Measurements from ENCODE around the gene LRRC71. TPM values are rescaled to one million over a fixed set of nuclear protein-coding genes. Genes with fewer than 3 reads are reported as not detected.

LRRC71 gene
- total RNA-seq, 3 donors from 2014 or later = not detected

DNA sequence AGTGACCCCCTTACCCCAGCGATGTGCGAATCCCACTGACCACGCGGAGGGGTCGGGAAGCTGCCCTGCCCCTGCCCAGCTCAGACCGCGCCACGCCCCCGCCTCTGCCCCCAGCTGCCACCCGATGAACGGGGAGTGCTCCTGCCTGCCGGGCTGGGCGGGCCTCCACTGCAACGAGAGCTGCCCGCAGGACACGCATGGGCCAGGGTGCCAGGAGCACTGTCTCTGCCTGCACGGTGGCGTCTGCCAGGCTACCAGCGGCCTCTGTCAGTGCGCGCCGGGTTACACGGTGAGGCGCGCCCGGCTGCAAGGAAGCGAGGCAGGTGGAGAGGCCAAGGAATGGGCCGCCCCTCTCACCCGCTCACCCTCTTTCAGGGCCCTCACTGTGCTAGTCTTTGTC, 11.9 kb upstream of the LRRC71 start:
- H3K9me3 Mint-ChIP-seq = no peaks in the 10 kb centered on the region
- no peaks in the 10 kb centered on the region for H3K4me1 Mint-ChIP-seq (ENCODE audit: low read depth)
- no peak overlapping the region for H3K4me3 Mint-ChIP-seq
- peaks cover 16% of the 10 kb centered on the region for H3K27me3 Mint-ChIP-seq (ENCODE audit: low read depth)
- H3K36me3 Mint-ChIP-seq (ENCODE audit: insufficient read depth) = no peaks in the 10 kb centered on the region
- no peak for DNase-seq
- no peak for ATAC-seq

DNA sequence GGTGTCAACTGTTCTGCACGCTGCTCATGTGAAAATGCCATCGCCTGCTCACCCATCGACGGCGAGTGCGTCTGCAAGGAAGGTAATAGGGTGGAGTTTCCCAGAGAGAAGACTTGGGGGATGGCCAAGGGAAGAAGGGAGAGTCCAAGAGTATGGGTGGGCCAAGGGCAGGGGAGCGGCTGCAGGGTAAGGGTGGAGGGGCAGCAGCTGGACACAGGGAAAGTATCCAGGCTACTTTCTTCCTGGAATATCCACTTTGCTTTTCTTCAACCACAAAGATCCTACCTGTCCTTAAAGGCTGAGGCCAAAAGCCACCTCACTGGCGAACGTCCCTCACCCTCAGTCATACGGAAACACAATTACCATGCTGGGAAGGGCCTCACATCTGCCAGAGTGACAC, 11.5 kb upstream of the LRRC71 start:
- DNase-seq (no peak), ATAC-seq (no peak)
- no peaks in the 10 kb centered on the region for H3K9me3 Mint-ChIP-seq
- H3K4me3 Mint-ChIP-seq = no peak overlapping the region
- H3K36me3 Mint-ChIP-seq (ENCODE audit: insufficient read depth) = no peaks in the 10 kb centered on the region
- H3K4me1 Mint-ChIP-seq (ENCODE audit: low read depth) = no peaks in the 10 kb centered on the region
- H3K27me3 Mint-ChIP-seq (ENCODE audit: low read depth) = peaks cover 19% of the 10 kb centered on the region

GRCh38 chr1:156909671-156910070, 10.8 kb upstream of the LRRC71 start:
- Mint-ChIP-seq H3K27me3 (ENCODE audit: low read depth) (peaks cover 22% of the 10 kb centered on the region), H3K4me1 (ENCODE audit: low read depth) (no peaks in the 10 kb centered on the region), H3K4me3 (no peak overlapping the region), H3K36me3 (ENCODE audit: insufficient read depth) (no peaks in the 10 kb centered on the region), H3K9me3 (no peaks in the 10 kb centered on the region)
- ATAC-seq (no peak), DNase-seq (no peak)

- ATAC-seq (peak; percentile 54 to 69), DNase-seq (peak; percentile 51)
- no peak overlapping the region for H3K4me3 Mint-ChIP-seq
- no peaks in the 10 kb centered on the region for H3K36me3 Mint-ChIP-seq (ENCODE audit: insufficient read depth)
- no peaks in the 10 kb centered on the region for H3K9me3 Mint-ChIP-seq
- H3K27me3 Mint-ChIP-seq (ENCODE audit: low read depth) = peaks cover 27% of the 10 kb centered on the region
- no peaks in the 10 kb centered on the region for H3K4me1 Mint-ChIP-seq (ENCODE audit: low read depth)
Observed at GRCh38 chr1:156910309-156910782, 10.1 kb upstream of the LRRC71 start.

DNA sequence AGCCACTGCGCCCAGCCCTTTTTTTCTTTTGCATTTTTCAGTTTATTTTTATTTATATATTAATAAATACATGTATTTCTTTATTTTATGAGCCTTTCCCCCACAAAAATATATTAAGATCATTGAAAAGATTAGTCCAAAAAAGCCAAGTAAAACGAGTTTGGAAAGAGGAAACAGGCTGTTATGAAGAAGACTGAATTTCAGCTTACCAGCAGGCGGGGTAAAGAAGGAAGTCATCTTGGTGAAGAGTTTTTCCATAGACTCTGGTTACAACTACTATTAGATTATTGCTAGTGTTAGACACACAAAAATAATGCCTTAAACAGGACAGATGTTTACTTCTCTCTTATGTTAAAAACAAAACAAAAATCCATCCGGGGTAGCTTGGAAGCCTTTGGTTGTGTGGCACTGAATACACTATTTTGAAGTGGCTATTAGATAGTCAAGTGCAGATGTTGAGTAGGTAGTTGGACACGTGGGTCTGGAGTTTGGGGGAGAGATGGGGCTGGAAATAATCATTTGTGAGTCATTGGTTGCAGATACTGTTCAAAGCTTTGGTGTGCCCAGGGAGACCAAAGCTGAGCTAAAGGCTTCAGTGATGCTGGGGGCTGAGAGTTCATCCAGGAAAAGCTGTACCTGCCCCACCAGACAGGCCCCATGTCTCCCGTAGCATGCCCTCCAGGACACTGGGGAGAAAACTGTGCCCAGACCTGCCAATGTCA, 8.7 kb upstream of the LRRC71 start:
- Mint-ChIP-seq H3K9me3 (no peaks in the 10 kb centered on the region), H3K4me3 (no peak overlapping the region), H3K4me1 (ENCODE audit: low read depth) (no peaks in the 10 kb centered on the region), H3K27me3 (ENCODE audit: low read depth) (peaks cover 34% of the 10 kb centered on the region), H3K36me3 (ENCODE audit: insufficient read depth) (no peaks in the 10 kb centered on the region)
- DNase-seq = no peak
- no peak for ATAC-seq

- Mint-ChIP-seq H3K4me3 (no peak overlapping the region), H3K27me3 (ENCODE audit: low read depth) (peaks cover 36% of the 10 kb centered on the region)
- no peak for ATAC-seq
Observed at GRCh38 chr1:156912310-156912709, 8.1 kb upstream of the LRRC71 start.

GRCh38 chr1:156912861-156913808, 7.3 kb upstream of the LRRC71 start:
- H3K27me3 Mint-ChIP-seq (ENCODE audit: low read depth) = peaks cover 42% of the 10 kb centered on the region
- H3K4me1 Mint-ChIP-seq (ENCODE audit: low read depth) = no peaks in the 10 kb centered on the region
- ATAC-seq (no peak), DNase-seq (no peak)
- H3K9me3 Mint-ChIP-seq = no peaks in the 10 kb centered on the region
- H3K36me3 Mint-ChIP-seq (ENCODE audit: insufficient read depth) = no peaks in the 10 kb centered on the region
- no peak overlapping the region for H3K4me3 Mint-ChIP-seq

More at GRCh38 chr1:156912310-156912709, 8.1 kb upstream of the LRRC71 start:
- DNase-seq = no peak
- Mint-ChIP-seq H3K36me3 (ENCODE audit: insufficient read depth) (no peaks in the 10 kb centered on the region), H3K9me3 (no peaks in the 10 kb centered on the region), H3K4me1 (ENCODE audit: low read depth) (no peaks in the 10 kb centered on the region)

DNA sequence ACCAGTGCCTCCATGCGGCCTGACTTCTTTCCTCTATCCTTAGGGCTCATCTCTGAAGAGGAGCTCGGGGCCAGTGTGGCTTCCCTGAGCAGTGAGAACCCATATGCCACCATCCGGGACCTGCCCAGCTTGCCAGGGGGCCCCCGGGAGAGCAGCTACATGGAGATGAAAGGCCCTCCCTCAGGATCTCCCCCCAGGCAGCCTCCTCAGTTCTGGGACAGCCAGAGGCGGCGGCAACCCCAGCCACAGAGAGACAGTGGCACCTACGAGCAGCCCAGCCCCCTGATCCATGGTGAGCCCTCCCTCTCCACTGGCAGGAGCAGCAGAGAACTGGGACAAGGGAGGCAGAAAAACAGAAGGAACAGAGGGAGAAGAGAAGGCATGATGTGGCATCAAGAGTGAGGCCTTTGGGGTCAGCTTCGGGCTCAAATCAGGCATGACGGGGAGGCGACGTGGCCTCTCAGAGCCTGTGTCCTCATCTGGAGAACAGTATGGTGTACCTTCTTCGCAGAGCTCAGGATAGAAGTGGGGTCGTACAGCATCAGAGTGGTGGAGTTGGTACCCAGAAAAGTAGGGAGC, 6.5 kb upstream of the LRRC71 start:
- H3K9me3 Mint-ChIP-seq = no peaks in the 10 kb centered on the region
- no peaks in the 10 kb centered on the region for H3K4me1 Mint-ChIP-seq (ENCODE audit: low read depth)
- ATAC-seq (no peak), DNase-seq (no peak)
- peaks cover 44% of the 10 kb centered on the region for H3K27me3 Mint-ChIP-seq (ENCODE audit: low read depth)
- H3K36me3 Mint-ChIP-seq (ENCODE audit: insufficient read depth) = no peaks in the 10 kb centered on the region
- H3K4me3 Mint-ChIP-seq = no peak overlapping the region

DNA sequence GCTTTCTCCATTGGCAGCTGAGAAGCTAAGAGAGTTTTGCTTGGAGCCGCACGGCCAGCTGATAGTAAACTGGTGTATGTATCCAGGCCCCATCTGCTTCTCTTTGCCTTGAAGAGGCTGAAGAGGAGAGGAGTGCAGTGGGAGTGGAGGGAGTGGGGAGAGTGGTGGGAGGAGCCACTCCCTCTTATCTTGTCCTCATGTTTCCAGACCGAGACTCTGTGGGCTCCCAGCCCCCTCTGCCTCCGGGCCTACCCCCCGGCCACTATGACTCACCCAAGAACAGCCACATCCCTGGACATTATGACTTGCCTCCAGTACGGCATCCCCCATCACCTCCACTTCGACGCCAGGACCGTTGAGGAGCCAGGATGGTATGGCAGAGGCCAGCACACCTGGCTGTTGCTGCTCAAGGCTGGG, 6.0 kb upstream of the LRRC71 start:
- H3K27me3 Mint-ChIP-seq (ENCODE audit: low read depth) = peaks cover 50% of the 10 kb centered on the region
- ATAC-seq = no peak

GRCh38 chr1:156921053-156921529, 659 bp downstream of the LRRC71 start:
- Mint-ChIP-seq H3K4me3 (no peak overlapping the region), H3K27me3 (ENCODE audit: low read depth) (peaks cover 86% of the 10 kb centered on the region)

More for the DNA sequence above, 6.0 kb upstream of the LRRC71 start:
- Mint-ChIP-seq H3K4me1 (ENCODE audit: low read depth) (no peaks in the 10 kb centered on the region), H3K36me3 (ENCODE audit: insufficient read depth) (no peaks in the 10 kb centered on the region), H3K4me3 (no peak overlapping the region), H3K9me3 (no peaks in the 10 kb centered on the region)
- DNase-seq = no peak

DNA sequence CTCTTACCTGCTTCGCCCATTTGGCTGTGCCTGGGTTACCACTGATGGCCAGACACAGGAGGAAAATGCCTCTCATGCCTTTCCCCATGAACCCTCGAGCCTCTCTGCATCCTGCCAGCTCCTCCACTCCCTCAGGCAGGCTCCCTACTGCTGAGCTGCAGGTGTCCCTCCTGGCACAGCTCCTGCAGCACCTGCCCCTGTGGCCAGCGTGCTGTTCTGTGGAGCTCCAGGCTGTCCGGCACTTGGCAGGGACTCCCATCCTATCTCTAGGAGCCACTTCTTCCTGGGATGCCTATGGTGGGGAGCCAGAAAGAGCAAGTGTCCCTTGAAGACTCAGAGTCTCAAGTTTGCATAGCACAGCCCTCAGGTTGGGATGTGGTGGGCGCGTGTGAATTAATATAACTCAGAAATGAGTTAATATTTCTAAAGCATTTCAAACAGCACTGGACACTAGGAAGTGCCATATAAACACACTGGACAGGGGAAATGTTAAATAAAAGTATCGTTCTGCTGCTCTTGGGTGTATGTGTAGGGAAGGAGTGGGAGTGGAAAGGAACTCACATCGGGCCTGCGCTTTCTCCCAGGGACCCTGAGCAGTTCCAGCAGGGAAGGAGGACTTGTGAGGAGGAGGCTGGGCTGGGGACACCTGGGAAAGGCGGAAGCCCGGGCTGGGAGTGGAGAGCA, 2.7 kb downstream of the LRRC71 start:
- peaks cover 89% of the 10 kb centered on the region for H3K27me3 Mint-ChIP-seq (ENCODE audit: low read depth)
- H3K9me3 Mint-ChIP-seq = no peaks in the 10 kb centered on the region
- peaks cover 18% of the 10 kb centered on the region for H3K4me1 Mint-ChIP-seq (ENCODE audit: low read depth)
- DNase-seq = no peak
- peak overlapping the region; percentile 46 for H3K4me3 Mint-ChIP-seq
- no peak for ATAC-seq
- no peaks in the 10 kb centered on the region for H3K36me3 Mint-ChIP-seq (ENCODE audit: insufficient read depth)

More at GRCh38 chr1:156921053-156921529, 659 bp downstream of the LRRC71 start:
- H3K4me1 Mint-ChIP-seq (ENCODE audit: low read depth) = peaks cover 9% of the 10 kb centered on the region
- H3K36me3 Mint-ChIP-seq (ENCODE audit: insufficient read depth) = no peaks in the 10 kb centered on the region
- no peak for ATAC-seq
- no peak for DNase-seq
- H3K9me3 Mint-ChIP-seq = no peaks in the 10 kb centered on the region

DNA sequence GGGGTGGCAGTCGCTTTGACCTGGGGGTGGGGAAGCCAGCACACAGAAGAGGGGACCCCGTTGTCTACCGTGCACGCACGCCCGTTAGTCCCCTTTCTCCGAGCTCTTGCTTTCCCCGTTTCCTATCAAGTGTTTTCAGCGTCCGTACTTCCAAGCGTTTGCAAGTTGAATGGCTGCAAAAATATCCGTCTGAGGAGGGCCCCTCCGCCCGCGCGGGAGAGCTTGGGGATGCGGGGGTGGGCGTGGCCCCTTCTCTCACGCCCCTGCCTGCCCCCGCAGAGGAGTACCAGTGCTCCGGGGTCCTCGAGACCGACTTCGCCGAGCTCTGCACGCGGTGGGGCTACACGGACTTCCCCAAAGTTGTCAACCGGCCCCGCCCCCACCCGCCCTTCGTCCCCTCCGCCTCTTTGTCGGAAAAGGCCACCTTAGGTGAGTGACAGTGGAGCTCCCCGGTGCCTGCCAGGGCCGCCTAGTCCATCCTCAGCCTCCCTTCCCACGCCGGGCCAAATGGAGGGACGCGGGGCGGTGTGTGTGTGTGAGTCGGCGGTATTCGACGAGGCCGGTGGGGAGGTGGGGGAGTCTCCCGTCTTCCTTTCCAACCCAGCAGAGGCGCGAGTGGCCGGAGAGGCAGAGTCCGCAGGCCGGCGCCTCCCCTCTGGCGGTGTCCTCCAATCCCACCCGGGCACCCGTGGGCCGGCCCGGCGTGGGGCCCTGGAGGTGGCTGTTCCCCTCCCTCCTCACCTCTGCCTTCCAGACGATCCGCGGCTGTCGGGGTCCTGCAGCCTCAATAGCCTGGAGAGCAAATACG, 3.4 kb downstream of the LRRC71 start:
- Mint-ChIP-seq H3K9me3 (no peaks in the 10 kb centered on the region), H3K36me3 (ENCODE audit: insufficient read depth) (no peaks in the 10 kb centered on the region), H3K4me3 (no peak overlapping the region), H3K27me3 (ENCODE audit: low read depth) (peaks cover 91% of the 10 kb centered on the region), H3K4me1 (ENCODE audit: low read depth) (peaks cover 20% of the 10 kb centered on the region)
- ATAC-seq (no peak), DNase-seq (no peak)

GRCh38 chr1:156924478-156925153, 4.2 kb downstream of the LRRC71 start:
- Mint-ChIP-seq H3K27me3 (ENCODE audit: low read depth) (peaks cover 92% of the 10 kb centered on the region), H3K4me3 (no peak overlapping the region), H3K36me3 (ENCODE audit: insufficient read depth) (no peaks in the 10 kb centered on the region), H3K4me1 (ENCODE audit: low read depth) (peaks cover 20% of the 10 kb centered on the region), H3K9me3 (no peaks in the 10 kb centered on the region)
- ATAC-seq (no peak), DNase-seq (no peak)
